Nucleus accumbens (tissue), 56 donors: ENCODE results near the gene MEFV.
"Not testable (repeated sequence)": the region's sequence is repeated elsewhere in the genome, so short reads cannot be mapped to it uniquely, and the experiment has no call there.

ENCODE experiments used
- DNase-seq, 56 donors: peaks; one replicate each; lab custom pipeline; 2025; lab: John Stamatoyannopoulos, UW

The MEFV gene

DNA sequence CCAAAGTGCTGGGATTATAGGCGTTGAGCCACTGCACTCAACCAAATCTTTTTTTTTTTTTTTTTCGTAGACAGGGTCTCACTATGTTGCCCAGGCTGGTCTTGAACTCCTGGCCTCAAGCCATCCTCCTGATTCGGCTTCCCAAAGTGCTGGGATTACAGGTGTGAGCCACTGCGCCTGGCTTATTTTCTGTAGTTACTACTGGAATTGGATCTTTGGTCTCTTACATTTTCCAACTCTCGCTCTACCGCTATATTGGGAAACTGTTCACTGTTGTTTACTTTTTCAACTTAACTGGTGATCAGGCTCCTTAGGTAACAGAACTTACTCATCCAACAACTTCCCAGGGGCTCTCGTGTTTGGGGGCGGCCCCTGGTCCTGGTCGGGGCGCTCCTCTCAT, 35.6 kb downstream of the MEFV start:
- DNase-seq, result no peak

DNA sequence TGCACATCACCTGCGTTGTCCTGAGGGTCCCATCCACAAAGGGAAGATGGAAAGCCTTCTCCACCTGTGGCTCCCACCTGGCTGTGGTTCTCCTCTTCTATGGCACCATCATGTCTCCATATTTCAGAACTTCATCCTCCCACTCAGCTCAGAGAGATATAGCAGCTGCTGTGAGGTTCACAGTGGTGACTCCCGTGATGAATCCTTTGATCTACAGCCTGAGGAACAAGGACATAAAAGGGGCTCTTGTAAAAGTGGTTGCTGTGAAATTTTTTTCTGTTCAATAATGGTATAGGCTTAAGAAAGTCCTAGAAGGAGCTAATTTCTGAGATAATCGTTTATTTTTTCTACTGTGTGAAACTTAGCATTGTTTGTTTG, 40.2 kb downstream of the MEFV start:
- no peak for DNase-seq

DNA sequence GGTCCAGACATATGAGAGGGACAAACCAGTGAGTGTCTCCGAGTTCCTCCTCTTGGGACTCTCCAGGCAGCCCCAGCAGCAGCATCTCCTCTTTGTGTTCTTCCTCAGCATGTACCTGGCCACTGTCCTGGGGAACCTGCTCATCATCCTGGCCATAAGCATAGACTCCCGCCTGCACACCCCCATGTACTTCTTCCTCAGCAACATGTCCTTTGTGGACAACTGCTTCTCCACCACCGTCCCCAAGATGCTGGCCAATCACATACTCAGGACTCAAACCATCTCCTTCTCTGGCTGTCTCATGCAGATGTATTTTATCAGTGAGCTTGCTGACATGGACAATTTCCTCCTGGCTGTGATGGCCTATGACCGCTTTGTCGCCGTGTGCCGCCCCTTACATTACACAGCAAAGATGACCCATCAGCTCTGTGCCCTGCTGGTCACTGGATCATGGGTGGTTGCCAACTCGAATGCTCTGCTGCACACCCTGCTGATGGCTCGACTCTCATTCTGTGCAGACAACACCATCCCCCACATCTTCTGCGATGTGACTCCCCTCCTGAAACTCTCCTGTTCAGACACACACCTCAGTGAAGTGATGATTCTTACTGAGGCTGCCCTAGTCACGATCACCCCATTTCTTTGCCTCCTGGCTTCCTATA, 40.7 kb downstream of the MEFV start:
- DNase-seq, result no peak

DNA sequence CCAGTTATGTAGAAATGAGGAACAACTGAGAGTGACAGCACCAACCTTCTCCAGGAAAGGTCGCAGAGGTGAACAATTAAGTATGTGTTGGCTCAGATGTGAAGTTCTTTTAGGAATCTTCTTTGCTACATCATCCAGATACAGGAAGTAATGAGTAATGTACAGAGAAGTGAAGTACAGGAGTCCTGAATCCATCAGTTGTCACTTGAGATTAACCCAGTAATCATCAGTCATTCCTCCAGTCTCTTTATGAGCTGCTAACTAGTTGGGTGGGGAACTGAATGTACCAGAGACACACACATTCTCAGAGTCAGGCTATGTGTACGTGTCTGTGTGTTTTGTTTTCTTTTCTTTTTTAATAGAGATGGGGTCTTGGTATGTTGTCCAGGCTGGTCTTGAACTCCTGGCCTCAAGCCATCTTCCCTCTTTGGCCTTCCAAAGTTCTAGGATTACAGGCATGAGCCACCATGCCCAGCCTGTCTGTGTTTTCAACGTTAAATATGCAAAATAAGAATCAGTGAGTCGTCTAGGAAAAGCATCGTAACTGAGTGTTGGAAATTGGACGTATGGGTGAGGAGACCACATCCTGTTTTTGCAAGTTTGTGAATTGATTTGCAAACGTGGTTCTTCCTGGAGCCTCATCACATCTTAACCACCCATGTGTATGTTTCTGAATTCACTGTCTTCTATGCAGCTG, 41.4 kb downstream of the MEFV start:
- no peak for DNase-seq

DNA sequence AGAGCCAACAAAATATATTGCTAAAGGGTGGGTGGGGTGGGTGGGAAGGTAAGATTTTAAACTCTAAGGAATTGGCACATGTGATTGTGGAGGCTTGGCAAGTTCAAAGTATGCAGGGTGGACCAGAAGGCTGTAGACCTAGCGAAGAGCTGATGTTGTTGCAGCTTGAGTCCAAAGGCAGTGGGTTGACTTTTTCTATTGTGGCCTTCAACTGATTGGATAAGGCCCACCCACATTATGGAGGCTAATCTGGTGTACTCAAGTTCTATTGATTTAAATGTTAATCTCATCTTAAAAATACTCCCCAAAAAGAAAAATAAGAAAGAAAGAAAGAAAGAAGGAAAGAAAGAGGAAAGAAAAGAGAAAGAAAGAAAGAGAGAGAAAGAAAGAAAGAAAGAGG, 43.9 kb downstream of the MEFV start:
- no peak for DNase-seq

DNA sequence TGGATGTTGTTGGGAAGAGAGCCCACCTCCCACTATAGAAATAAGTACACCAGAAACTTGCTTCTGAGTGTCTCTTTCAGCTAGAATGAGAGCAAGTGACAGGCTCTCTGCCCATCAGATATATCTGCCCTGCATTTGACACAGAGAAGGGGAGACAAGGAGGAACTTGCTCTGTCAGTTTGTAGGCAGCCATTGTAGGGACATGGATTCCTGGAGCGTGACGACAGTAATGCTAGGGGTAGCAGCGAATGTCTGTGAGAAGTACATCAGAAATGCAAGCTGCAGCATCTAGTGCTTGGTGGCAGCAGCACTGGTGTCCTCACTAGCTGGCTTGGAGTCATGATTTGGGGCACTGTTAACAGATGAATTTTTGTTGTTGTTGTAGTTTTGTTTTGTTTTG, 44.4 kb downstream of the MEFV start:
- DNase-seq, result no peak

DNA sequence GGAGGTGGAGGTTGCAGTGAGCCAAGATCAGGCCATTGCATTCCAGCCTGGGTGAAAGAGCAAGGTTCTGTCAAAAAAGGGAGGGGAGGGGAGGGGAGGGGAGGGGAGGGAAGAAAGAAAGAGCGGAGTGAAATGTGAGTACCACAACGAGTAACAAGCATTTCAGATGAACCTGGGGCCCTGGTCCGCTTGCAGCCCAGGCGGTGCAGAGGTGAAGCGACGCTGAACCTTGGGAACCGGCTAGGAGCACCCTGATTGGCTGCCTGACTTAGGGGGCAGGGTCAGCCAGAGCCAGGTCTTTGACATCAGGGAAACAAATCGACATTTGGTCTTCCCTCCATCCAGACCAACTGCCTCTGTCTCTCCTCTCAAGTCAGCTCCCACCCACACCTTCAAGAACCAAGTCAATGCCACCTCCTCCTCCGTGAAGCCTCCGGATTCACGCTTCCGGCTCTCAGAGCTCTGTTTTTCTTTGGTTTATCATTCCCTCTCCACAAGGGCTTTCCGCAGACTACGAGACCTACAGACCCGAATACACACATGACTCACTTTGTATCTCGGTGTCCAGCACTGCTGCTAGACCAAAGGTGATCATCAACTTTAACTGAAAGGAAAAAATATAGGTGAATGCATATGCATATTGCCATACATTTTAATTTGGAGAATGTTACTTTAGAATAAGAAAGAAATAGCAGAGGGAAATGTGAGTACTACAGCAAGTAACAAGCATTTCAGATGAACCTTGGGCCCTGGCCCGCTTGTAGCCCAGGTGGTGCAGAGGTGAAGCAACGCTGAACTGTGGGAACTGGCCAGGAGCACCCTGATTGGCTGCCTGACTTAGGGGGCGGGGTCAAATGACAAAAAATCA, 49.1 kb downstream of the MEFV start:
- DNase-seq, result no peak

DNA sequence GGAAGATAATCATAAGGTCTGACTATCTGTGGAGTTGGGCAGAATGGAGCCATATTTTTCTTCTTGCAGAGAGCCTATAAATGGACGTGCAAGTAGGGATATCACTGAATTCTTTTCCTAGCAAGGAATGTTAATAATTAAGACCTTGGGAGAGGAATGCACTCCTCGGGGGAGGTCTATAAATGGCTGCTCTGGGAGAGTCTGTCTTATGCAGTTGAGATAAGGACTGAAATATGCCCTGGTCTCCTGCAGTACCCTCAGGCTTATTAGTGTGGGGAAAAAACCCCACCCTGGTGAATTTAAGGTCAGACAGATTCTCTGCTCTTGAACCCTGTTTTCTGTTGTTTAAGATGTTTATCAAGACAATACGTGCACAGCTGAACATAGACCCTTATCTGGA, 50.5 kb downstream of the MEFV start:
- DNase-seq, result not testable (repeated sequence)

DNA sequence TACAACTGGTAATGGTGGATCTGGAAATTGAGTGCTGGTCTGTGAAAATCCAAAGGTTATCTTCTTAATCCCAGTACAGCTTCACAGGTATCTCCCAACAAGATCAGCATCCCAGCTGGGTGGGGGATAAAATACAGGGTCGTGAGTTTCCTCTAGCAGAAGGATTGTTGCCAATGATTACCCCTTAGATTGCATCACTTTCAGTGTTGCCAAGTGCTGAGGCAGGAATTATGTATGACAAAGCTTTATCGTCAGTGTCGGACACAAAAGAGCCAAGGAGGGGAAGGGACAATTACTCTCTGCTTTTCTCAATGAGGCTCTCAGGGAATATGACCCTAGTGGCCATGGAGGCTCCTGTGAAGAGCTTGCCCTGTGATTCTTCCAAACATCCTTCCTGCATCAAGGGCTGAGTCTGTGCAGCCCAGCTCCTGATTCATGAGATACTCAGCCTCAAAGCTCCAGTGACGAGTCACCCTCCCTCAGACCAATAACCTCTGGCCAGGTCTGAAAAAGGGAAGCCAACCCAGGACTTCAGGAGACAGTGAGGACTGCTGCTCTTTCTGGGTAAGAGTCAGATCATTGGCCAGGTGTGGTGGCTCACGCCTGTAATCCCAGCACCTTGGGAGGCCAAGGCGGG, 53.4 kb downstream of the MEFV start:
- no peak for DNase-seq

DNA sequence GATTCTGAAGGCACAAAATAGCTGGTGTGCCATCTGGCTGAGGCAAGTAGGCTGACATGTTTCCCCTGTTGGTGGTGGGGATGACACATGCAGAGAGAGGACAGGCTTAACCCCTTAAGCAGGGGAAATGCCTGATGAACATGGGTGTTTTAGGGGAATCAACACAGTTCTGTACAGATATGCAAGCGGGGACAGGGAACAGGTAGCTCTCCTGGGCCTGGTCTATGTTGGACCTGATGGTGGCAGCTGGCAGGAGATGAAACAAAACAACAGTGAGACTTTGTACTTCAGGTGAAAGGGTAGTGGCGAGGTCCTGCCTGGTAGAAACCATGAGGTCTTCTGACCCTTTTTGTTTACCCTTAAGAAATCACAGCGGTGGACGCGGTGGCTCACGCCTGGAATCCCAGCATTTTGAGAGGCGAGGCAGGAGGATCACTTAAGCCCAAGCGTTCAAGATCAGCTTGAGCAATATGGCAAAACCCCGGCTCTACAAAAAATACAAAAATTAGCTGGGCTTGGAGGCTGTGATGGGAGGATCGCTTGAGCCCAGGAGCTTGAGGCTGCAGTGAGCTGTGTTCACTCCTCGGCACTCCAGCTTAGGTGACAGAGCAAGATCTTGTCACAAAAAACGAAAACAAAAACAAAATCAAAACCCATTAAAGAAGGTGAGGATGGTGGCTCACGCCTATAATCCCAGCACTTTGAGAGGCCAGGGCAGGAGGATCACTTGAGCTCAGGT, 57.9 kb downstream of the MEFV start:
- no peak for DNase-seq

DNA sequence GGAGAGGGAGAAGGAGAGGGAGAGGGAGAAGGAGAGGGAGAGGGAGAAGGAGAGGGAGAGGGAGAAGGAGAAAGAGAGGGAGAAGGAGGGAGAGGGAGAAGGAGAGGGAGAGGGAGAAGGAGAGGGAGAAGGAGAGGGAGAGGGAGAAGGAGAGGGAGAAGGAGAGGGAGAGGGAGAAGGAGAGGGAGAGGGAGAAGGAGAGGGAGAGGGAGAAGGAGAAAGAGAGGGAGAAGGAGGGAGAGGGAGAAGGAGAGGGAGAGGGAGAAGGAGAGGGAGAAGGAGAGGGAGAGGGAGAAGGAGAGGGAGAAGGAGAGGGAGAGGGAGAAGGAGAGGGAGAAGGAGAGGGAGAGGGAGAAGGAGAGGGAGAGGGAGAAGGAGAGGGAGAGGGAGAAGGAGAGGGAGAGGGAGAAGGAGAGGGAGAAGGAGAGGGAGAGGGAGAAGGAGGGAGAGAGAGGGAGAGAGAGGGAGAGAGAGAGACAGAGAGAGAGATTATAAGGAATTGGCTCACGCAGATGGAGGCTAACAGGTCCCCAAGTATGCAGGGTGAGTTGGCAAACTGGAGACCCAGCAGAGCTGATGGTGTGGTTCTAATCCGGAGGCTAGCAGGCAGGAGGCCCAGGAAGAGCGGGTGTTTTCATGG, 58.6 kb downstream of the MEFV start:
- not testable (repeated sequence) for DNase-seq

DNA sequence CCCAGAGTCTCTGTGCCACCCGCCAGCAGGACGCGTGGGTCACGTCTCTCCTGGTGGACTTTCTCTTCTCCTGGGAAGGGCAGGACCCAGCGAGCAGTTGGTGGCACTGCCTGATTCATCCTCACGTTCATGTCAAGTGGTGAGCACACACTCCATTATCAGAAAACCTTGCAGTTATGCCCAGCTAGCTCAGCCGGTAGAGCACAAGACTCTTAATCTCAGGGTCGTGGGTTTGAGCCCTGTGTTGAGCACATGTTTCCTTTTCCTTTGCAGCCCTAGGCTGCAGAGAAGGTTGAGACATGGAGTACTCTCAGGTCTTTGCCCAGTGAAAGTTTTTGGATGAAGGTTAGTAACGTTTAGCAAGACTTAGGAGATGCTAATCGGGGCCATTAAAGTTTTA, 60.5 kb downstream of the MEFV start:
- no peak for DNase-seq

DNA sequence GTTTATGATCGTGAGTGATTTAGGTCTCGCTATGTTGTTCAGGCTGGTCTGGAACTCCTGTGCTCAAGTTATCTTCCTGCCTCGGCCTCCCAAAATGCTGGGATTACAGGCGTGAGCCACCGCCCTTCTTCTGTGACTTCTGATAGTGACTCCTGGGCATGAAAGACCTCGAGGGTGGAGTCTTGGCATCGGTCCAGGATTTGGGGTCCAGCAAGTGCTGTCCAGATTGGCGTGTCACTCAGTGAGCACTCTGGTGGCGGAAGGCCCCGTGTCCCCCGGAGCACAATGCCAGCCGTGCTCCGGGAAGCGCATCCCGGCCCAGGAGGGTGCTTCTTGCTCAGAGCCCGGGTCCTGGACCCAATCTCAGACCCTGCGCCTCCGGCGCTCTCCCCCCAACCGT, 61.6 kb downstream of the MEFV start:
- no peak for DNase-seq

DNA sequence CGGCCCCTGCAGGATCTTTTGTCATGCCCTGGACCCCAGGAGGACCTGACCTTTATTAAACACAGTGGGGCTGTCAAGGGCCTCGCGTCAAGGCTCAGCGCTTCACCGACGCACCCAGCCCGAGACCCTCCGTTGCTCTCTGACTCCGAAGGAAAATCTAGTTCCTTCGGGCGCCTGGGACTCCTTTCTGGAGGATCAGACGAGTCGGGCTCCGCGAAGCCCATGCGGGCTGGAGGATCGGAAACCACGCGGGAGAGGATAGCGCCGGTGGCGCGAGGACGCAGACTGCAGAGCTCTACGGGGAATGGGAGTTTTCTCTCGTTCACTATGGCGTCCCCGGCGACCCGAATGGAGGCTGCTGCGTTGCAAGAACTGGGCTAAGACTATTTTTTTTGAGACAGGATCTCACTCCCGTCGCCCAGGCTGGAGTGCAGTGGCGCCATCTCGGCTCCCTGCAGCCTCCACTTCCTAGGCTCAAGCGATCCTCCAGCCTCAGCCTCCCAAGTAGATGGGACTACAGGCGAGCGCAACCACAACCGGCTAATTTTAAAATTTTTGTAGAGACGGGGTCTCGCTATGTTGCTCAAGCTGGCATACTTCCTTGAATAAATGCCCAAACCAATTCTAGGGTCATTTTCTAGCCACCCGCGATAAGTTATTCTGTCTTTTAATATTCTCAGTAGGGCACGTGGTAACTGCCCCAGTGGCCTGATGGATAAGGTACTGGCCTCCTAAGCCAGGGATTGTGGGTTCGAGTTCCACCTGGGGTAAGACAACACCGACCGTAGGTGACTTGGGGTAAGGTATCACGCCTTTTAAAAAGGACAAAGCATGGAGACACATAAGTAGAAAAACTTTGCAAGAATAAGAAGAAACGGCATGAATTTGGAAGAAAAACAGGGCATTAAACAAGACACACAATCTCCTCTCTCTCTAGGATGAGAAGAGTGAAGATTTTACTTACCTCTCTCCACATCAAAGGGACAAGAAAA, 62.9 kb downstream of the MEFV start:
- no peak for DNase-seq

DNA sequence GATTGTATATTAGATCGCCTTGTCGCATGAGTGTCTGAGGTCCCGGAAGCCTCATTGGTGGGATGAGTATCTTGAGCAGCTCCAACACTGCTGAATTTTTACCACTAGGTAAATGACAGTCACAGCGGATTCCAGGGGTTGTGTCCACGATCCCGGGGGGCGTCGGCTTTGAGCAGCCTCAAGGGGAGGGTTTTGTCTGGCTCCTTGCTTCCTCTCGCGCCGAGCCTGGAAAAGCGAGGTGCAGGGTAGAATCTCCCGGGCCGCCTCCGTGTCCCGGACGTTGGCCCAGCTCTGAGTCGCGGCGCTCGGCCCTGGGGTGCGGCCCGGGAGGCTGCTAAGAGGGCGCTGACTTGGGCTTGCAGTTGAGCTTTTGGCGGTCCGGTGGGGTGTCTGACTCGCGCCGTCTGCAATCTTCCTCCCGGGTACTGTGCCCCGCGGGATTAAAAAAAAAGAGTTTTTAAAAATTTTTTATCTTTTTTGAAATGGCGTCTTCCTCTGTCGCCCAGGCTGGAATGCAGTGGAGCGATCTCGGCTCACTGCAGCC, 63.9 kb downstream of the MEFV start:
- no peak for DNase-seq
